Measurements from ENCODE around the gene ADAM15. TPM values are rescaled to one million over a fixed set of nuclear protein-coding genes. Genes with fewer than 3 reads are reported as not detected.

ADAM15 gene
- total RNA-seq, 2 experiments from 2014 or later: 29.7 to 29.8 TPM

DNA sequence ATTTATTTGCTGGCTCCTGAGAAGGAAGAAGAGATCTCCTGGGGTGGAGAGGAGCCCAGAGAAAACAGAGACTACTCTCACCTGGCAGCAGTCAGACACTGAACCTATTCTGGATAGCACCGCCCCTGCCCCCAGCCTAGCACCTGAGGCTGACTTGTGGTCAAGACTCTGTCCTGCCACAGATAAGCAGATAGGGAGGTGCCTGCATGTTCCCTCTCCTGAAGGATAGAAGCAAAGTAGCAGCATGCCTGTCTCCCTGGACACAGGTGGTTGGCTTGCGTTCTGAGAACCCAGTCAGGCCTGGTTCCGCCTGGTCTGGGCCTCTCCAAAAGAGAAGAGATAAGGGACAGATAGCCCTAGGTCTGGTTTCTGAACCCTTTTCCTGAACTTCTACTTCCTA lies 26.2 kb downstream of the ADAM15 start:
- ATAC-seq (no peak), DNase-seq (no peak)
- H3K27ac Mint-ChIP-seq: no peak overlapping the region
- H3K4me3 Mint-ChIP-seq: no peak overlapping the region
- peaks cover 75% of the 10 kb centered on the region for H3K4me1 Mint-ChIP-seq (ENCODE audit: low read depth)
- ChIA-PET POLR2A (no interaction called here), CTCF (interaction anchor here (2.3 to 10.4 kb wide), 5 partner anchors 7 to 96 kb away, joined by 9 to 112 read pairs (median 18); partner anchors contain the start of genes EFNA4 and KRTCAP2)
- peaks cover 3% of the 10 kb centered on the region for H3K36me3 Mint-ChIP-seq (ENCODE audit: low read depth)
- H3K27me3 Mint-ChIP-seq (ENCODE audit: low read depth): peaks cover 28% of the 10 kb centered on the region
- H3K9me3 Mint-ChIP-seq (ENCODE audit: insufficient read depth): no peaks in the 10 kb centered on the region

DNA sequence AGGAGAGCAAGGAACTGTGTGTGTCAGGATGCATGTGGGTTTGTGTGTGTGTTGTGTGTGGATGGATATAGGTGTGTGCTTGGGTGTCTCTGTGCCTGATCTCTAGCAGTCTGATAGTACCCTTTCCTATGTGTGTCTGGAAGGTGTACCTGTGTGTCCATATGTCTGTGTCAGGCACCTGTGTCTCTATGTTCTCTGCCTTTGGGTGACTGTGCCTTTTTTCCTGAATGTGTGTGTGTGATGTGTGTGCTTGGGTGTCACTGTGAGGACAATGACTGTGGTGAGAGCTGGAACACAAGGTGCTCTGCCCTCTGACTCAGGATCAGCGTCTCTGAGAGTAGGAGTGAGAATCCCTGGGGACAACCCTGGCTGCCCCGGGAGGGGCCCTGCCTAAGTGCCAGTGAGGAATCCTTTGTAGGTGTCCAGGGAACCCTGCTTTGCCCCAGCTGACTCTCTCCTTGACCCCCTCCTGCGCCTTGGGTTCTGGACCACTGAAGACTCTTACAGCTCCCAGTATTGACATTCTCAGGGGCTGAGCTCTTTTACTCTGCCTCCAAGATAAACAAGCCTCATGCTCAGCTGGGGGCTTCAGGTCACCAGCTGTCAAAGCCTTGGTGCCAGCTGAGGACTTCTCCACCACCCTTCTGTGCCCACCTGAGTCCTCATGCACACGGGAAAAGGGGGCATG lies 26.8 kb downstream of the ADAM15 start:
- no peaks in the 10 kb centered on the region for H3K9me3 Mint-ChIP-seq (ENCODE audit: insufficient read depth)
- no peak overlapping the region for H3K4me3 Mint-ChIP-seq
- CTCF ChIA-PET: interaction anchor here (1.0 to 3.8 kb wide), 5 partner anchors 14 to 95 kb away, joined by 3 to 26 read pairs (median 10); partner anchors contain the start of genes EFNA4 and KRTCAP2
- peaks cover 3% of the 10 kb centered on the region for H3K36me3 Mint-ChIP-seq (ENCODE audit: low read depth)
- ATAC-seq (no peak), DNase-seq (no peak)
- POLR2A ChIA-PET: no interaction called here
- H3K27me3 Mint-ChIP-seq (ENCODE audit: low read depth): peaks cover 33% of the 10 kb centered on the region
- H3K4me1 Mint-ChIP-seq (ENCODE audit: low read depth): peaks cover 74% of the 10 kb centered on the region
- no peak overlapping the region for H3K27ac Mint-ChIP-seq

DNA sequence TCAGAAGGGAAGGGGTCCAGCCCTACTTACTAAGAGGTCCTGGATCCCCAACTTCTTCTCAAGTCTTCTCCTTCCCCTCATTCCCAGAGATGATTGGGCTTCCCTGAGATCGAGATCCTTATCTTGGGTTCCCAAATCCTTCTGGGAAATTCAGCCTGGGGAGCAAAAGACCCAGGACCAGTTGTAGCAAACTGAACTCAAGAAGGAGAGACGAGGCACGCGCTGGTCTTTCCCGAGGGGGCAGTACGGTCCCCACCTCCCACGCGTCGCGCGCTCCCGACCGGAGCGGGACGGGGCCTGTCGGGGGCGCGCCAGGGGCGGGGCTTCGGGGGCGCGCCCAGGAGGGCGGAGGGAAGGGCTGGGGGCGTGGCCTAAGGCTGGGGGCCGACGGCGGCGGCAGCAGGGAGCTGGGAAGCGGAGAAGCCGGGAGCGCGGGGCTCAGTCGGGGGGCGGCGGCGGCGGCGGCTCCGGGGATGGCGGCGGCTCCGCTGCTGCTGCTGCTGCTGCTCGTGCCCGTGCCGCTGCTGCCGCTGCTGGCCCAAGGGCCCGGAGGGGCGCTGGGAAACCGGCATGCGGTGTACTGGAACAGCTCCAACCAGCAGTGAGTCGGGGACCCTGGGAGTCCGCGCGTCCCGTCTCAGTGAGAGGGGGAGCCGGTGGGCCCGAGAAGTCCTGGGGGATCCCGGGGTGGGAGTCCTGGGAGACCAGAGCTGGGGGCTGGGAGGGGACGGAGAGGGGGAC lies 27.5 kb downstream of the ADAM15 start, which contains the start of gene EFNA3:
Gene EFNA3, plus strand, starts transcription at position 369 of the 741 bp plus-strand sequence. Its CDS starts 105 bp downstream, at position 474.
- CTCF ChIA-PET: interaction anchor here (0.6 to 2.3 kb wide), 5 partner anchors 13 to 94 kb away, joined by 3 to 10 read pairs (median 4); partner anchors contain the start of genes EFNA4 and KRTCAP2

DNA sequence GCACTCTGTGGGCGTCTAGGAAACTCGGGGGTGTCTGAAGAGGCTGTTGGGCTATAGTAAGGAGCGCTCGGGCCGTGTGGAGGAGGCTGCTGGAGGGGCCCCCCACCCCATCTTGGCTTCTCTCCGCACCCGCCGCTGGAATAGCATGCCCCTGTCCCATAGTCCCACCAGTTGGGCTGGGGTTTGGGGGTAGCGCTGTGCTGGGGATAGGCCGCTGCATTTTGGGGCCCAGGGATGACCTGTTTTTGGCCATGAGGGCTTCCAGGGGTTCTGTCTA lies 28.0 kb downstream of the ADAM15 start:
- ATAC-seq (peak; percentile 3), DNase-seq (no peak)
- peak overlapping the region; percentile 59 for H3K4me3 Mint-ChIP-seq
- H3K4me1 Mint-ChIP-seq (ENCODE audit: low read depth): peaks cover 70% of the 10 kb centered on the region
- no peak overlapping the region for H3K27ac Mint-ChIP-seq
- H3K9me3 Mint-ChIP-seq (ENCODE audit: insufficient read depth): no peaks in the 10 kb centered on the region
- H3K36me3 Mint-ChIP-seq (ENCODE audit: low read depth): peaks cover 3% of the 10 kb centered on the region
- peaks cover 43% of the 10 kb centered on the region for H3K27me3 Mint-ChIP-seq (ENCODE audit: low read depth)
- CTCF ChIA-PET: interaction anchor here (0.6 to 2.3 kb wide), 4 partner anchors 13 to 94 kb away, joined by 3 to 10 read pairs (median 6); partner anchors contain the start of genes EFNA4 and KRTCAP2
- POLR2A ChIA-PET: no interaction called here

More for the DNA sequence above, 27.5 kb downstream of the ADAM15 start, which contains the start of gene EFNA3:
- Mint-ChIP-seq H3K36me3 (ENCODE audit: low read depth) (peaks cover 3% of the 10 kb centered on the region), H3K27me3 (ENCODE audit: low read depth) (peaks cover 39% of the 10 kb centered on the region), H3K4me1 (ENCODE audit: low read depth) (peaks cover 69% of the 10 kb centered on the region), H3K27ac (peak within 1 kb of the TSS; percentile 56), H3K9me3 (ENCODE audit: insufficient read depth) (no peaks in the 10 kb centered on the region), H3K4me3 (peak within 1 kb of the TSS; percentile 59)
- DNase-seq (peak; percentile 60), ATAC-seq (peak; percentile 21)
- POLR2A ChIA-PET: no interaction called here

DNA sequence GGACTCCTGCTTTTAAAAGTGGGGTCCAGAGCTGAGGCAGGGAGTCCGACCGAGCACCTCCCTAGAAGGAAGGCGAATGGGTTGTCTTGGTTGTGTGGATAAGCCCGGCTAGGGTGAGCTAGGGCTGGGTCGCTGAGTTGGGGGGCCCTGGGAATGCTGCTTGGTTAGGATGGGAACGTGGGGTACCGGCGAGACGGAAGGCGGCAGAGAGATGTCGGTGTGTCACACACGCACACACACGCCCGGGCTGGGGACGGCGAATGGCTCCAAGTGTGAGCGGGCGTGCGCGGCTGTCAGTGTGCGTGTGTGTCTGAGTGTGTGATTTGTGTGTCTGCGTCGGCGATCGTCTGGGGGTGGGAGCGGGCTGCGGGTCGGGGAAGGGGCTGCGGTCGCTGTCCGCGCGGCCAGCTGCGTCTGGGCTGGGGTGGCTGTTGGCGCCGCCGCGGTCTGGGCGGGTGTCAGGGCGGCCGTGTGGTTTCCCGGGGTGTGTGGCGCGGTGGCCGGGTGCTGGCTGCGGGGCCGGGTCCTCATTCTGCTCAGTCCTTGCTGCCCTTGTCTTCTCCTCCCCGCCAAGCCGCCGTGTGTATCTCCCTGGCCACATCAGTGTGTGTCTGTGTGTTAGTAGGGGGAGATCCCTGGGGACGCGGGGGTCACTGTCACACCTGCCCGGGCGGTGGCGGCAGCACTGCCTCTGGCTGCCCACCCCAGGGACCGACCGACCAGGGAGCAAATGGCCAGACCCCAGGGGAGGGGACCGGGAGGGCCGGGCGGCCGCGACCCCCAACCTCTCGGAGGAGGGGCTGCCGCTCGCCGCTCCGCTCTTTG lies 28.6 kb downstream of the ADAM15 start:
- H3K27ac Mint-ChIP-seq: peak overlapping the region; percentile 56
- peaks cover 43% of the 10 kb centered on the region for H3K27me3 Mint-ChIP-seq (ENCODE audit: low read depth)
- CTCF ChIA-PET: interaction anchor here (0.6 to 2.3 kb wide), 7 partner anchors 9 to 93 kb away, joined by 3 to 10 read pairs (median 4); partner anchors contain the start of genes EFNA4 and KRTCAP2
- no peak for ATAC-seq
- POLR2A ChIA-PET: no interaction called here
- H3K9me3 Mint-ChIP-seq (ENCODE audit: insufficient read depth): no peaks in the 10 kb centered on the region
- H3K4me3 Mint-ChIP-seq: peak overlapping the region; percentile 59
- DNase-seq: no peak
- H3K4me1 Mint-ChIP-seq (ENCODE audit: low read depth): peaks cover 71% of the 10 kb centered on the region
- H3K36me3 Mint-ChIP-seq (ENCODE audit: low read depth): peaks cover 3% of the 10 kb centered on the region

DNA sequence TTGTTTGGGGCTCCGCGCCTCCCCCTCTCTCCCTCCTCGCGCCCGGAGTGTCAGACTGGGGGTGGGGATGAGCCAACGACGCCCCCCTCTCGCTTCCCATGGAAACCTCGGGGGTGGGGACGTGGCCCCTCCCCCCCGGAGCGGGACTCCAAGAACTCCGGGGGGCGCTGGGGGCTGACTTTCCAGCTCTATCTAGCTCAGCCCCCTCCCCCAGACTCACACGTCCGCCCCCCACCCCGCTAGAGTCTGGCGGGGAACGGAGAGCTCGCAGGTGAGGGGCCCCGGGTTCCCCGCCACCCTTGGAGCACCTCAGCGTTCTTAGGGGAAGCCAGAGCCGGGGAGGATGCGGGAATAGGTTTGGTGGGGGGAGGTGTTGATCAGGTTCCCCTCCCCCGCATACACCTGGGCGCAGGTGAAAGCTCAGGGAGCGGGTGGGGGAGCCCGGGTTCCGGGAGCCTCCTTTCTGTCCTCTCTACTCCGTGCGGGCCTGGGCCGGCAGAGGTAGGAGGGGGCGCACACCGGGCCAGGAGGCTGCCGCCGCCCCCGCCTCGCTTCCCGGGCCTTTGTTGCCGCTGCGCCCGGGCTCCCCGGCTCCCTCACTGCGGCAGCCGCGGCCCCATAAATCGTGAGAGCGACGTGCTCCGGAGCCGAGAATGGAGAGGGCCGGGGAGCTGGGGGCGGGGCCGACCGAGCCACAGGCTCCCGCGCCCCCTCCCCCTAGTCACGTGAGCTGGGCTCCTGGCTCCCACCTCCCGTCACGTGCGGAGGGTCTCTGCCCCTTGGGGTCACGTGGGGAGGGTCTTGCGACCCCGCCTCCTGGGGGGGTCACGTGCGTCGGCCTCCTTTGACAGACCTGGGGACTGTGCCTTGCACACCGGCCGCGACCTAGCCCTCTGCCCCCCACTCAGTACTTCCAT lies 29.5 kb downstream of the ADAM15 start:
- Mint-ChIP-seq H3K36me3 (ENCODE audit: low read depth) (peaks cover 3% of the 10 kb centered on the region), H3K27me3 (ENCODE audit: low read depth) (peaks cover 43% of the 10 kb centered on the region), H3K4me1 (ENCODE audit: low read depth) (peaks cover 68% of the 10 kb centered on the region), H3K4me3 (peak overlapping the region; percentile 6), H3K27ac (no peak overlapping the region), H3K9me3 (ENCODE audit: insufficient read depth) (no peaks in the 10 kb centered on the region)
- POLR2A ChIA-PET: interaction anchor here (0.9 kb wide), 1 partner anchor 10 kb away, joined by 3 read pairs; no protein-coding TSS in a partner anchor
- CTCF ChIA-PET: interaction anchor here (1.2 to 1.9 kb wide), 4 partner anchors 10 to 92 kb away, joined by 3 to 5 read pairs (median 4); partner anchors contain the start of gene KRTCAP2
- DNase-seq (no peak), ATAC-seq (no peak)

DNA sequence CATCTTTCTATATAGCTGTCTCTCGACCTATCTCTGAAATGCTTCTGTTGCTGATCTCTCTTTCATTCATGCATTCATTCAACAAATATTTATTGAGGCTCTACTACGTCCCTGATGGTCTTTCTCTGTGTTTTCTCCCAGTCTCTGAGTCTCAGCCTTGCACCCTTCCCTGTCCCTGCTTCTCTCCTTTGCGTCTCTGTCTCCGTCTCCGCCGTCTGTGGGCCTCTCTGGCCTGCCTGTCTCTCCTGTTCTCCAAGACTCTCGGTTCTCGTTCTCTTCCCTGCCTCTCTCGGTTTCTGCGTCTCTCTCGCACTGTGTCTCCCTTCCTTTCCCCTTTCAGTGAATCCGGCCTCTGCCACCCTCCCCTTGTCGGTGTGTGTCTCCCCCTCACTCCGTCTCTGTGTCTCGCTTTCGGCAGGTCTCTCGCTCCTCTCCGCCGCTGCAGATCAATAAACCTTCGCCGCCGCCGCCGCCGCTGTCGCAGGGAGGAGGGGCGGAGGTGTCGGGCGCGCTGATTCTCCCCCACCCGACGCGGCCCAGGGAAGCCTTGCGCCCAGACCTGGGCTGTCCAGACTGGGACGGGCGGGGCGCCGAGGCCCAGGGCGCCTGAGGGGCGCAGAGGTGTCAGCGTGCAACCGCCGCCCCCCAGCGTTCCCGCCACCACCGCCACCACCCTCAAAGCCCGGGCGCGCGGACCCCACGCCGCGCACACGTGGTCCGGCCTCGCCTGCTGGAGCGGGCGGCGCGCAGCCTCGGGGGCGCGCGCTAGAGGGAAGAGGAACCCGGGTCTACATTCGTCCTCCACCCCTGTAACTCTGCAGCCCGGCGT lies 30.6 kb downstream of the ADAM15 start:
- ChIA-PET CTCF (interaction anchor here (1.3 to 4.8 kb wide), 5 partner anchors 10 to 86 kb away, joined by 3 to 201 read pairs (median 5); partner anchors contain the start of gene EFNA4), POLR2A (interaction anchor here (0.9 kb wide), 1 partner anchor 11 kb away, joined by 3 read pairs; no protein-coding TSS in a partner anchor)
- peak overlapping the region; percentile 6 for H3K4me3 Mint-ChIP-seq
- no peak overlapping the region for H3K27ac Mint-ChIP-seq
- H3K36me3 Mint-ChIP-seq (ENCODE audit: low read depth): peaks cover 3% of the 10 kb centered on the region
- peaks cover 43% of the 10 kb centered on the region for H3K27me3 Mint-ChIP-seq (ENCODE audit: low read depth)
- peaks cover 69% of the 10 kb centered on the region for H3K4me1 Mint-ChIP-seq (ENCODE audit: low read depth)
- DNase-seq (no peak), ATAC-seq (no peak)
- H3K9me3 Mint-ChIP-seq (ENCODE audit: insufficient read depth): no peaks in the 10 kb centered on the region

DNA sequence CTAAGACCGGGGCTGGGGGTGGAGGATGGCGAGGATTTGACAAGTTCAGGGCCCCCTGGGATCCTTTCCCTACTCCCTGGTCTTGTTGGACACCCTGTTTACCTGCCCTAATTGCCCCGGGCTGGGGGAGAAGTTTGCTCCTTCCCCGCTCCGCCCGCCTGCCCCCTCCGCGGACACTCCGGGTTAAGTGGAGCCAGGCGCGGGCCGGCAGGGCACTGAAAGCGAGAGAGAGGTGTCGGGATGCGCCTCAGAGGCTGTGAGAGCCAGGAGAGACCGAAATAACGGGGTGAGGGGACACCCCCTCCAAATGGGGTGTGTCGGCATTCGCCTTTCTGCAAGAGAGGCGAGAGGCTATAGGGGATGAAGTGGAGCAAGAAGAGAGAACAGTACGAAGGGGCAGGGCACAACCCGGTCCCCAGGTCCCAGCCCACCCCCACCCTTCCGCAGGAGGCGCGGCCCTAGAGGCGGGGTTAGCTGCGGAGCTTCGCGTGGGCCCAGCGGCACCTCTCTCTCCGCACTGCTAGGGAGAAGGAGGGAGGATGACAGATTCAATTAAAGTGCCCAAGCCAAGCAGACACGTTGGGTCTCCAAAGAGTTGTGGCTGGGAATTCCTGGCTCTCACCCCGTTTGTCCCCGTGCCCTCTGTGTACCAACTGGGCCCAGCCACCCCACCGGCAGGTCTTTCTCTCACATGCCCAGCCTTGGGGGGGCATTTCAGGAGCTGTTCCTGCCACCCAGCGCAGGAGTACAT lies 31.4 kb downstream of the ADAM15 start:
- ATAC-seq (no peak), DNase-seq (no peak)
- Mint-ChIP-seq H3K4me3 (peak overlapping the region; percentile 11), H3K9me3 (ENCODE audit: insufficient read depth) (no peaks in the 10 kb centered on the region), H3K27ac (no peak overlapping the region), H3K36me3 (ENCODE audit: low read depth) (peaks cover 3% of the 10 kb centered on the region), H3K27me3 (ENCODE audit: low read depth) (peaks cover 43% of the 10 kb centered on the region), H3K4me1 (ENCODE audit: low read depth) (peaks cover 61% of the 10 kb centered on the region)
- CTCF ChIA-PET: interaction anchor here (1.7 to 4.8 kb wide), 3 partner anchors 10 to 90 kb away, joined by 7 to 201 read pairs (median 112); partner anchors contain the start of genes EFNA4 and KRTCAP2
- POLR2A ChIA-PET: no interaction called here

DNA sequence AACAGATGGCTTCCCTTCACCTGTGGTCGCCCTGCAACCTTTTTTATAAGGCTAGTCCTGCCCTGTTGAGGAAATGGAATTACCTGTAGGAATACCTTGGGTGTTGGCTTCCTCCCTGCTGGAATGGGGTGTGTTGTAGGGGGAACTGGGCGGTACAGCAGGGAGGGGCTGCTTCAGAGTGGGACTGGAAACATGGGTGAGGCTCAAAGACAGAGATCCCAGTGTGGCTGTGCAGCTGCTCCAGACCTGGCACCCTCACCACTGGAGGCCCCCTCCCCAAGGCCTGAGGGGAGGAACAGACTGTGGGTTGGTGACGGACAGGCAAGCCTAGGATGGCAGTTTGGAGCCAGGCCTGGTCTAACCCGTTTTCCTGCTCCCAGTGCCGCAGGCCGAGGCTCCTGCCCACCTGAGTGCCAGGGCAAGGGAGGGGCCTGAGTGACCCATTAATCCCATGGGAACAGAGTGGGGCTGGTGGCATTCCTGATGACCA lies 32.0 kb downstream of the ADAM15 start:
- Mint-ChIP-seq H3K36me3 (ENCODE audit: low read depth) (peaks cover 3% of the 10 kb centered on the region), H3K9me3 (ENCODE audit: insufficient read depth) (no peaks in the 10 kb centered on the region), H3K4me3 (no peak overlapping the region), H3K27ac (no peak overlapping the region), H3K27me3 (ENCODE audit: low read depth) (peaks cover 39% of the 10 kb centered on the region), H3K4me1 (ENCODE audit: low read depth) (peaks cover 55% of the 10 kb centered on the region)
- CTCF ChIA-PET: interaction anchor here (1.1 to 4.8 kb wide), 5 partner anchors 11 to 131 kb away, joined by 3 to 201 read pairs (median 7); partner anchors contain the start of genes EFNA4, FLAD1 and KRTCAP2
- DNase-seq (no peak), ATAC-seq (no peak)
- POLR2A ChIA-PET: no interaction called here

Data from activated CD8-positive, alpha-beta T cell treated with anti-CD3 and anti-CD28 coated beads, Interleukin-2, amount 10 ng/mL, durations not matched to agents 7 days and 5 days (primary cell).